ENCODE results near the gene TCF4.

The TCF4 gene

GRCh38 chr18:55275039-55275901, 312.7 kb downstream of the TCF4 start:
- no peak for DNase-seq

DNA sequence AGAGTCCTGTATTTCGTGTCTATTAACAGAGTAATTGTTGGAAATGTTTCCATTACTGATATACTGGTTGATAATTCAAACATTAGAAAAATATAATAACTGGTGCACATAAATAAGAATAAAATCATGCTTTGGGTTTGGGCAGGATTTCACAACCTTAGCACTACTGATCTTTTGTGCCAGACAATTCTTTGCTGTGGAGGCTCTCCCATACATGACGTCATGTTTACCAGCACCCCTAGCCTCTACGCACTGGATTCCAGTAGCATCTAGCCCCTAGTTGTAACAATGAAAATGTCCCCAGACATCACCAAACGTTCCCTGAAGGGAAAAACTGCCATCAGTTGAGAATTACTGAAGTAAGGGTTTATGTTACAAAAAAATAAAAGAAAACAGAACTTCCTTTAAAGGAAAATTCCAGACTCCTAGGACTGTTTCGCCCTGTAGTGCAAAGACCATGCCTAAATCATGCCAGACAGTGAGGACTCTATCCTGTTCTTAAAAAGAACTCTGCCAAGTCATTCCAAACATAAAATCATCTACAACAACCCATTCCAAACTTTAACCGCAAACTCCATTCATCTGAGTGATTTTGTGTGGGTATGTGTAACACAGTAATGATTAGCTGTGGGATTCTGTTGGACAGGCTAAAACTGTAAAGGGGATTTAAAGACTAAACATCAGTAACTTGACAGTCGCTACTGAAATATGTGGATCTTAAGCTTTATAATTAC, 315.3 kb downstream of the TCF4 start:
- no peak for DNase-seq

DNA sequence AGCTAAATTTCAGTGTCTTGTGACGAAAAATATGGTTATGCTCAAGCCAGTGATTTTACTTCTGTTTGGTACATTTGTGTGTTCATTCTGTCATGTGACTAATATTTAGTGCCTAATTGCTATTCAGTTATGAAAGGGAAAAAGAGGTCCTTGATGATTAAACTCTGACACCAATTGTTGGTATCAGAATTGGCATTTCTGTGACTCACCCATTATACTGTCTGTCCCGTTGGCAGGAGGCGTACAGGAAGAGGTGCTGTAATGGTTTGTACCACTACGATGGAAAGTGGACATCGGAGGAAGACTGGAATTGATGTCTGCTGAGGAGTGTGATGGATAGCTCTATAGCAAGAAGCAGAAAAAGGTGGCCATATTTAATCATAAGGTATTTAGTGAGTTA, 318.4 kb downstream of the TCF4 start:
- no peak for DNase-seq

GRCh38 chr18:55268628-55269275, 319.2 kb downstream of the TCF4 start:
- no peak for DNase-seq

DNA sequence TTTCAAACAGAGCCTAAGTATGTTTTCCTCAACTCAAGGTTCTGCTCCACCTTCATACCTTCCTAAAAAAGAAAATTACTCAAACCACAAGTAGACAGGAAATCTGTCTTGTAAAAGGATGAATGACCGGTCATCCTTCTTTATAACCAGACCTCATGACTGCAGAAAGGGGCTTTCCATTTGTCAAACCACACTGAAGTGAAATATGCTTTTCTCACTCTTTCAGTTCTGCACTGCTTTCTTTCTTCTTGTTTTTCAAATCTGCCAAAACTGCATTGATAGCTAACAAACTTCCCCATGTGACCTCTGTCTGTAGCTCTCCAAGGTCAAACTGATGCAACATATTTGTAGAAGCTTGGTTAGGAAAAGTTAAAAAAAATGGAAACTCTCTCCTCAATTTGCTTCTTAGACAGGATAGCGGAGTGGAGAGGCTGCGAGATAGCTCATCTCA, 319.8 kb downstream of the TCF4 start:
- DNase-seq, result no peak

DNA sequence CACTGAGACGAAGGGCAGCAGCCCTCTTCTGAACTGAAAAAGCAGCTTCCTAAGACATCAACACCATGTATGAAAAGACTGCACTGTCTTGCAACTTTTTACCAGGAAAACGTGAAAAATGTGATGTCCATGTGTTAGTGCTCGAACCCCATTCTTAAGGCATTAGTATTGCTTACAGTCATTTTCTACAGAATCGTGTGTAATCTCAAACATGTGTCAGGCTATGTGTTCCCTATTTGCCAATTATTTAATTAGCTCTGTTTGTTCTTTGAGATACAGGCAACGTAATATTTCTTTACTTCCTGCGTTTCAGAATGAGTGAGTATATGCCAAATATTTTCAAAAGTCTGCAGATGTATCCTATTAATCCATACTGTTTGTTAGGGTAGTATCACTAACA, 321.0 kb downstream of the TCF4 start:
- DNase-seq, result no peak

DNA sequence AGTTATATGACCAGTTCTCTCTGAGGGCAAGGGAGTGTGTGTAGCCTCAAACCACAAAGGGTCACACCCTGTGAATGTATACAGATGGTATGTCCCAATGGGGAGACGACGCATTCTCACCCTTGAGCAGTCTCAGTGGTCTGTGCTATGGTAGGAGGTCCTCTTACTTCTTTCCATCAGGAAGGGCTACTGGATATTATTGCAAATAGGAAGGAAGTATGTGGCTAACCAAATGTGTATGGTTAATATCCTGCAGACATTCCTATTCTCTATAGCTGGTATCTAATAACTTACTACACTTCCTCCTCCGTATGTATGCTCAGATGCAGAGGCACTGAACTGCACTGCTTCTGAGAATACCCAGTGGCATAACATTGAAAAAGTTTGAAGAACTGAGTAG, 322.0 kb downstream of the TCF4 start:
- DNase-seq, result no peak

DNA sequence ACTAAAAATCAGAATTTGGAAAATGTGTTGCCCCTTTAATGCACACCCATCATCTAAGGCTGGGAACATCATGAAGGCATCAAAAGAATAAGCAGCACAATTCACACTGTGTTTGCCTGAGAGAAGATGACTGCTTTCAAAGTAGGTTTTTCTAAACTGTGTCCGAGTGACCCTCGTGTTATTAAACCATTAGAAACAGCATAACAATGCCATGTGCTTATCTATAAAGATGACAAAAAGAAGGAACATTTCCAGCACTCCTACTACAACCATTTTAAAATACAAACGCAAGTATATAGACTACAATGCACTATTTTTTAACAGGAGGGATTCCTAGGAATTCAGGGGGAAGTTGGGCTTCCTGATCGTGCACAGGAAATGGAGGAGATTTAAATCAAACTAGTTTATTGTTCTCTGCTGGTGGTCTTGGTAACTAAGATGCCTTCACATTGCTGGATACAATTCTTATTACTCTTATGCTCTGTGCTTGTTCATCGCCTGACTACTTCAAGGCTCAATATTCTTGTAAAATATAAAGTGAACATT, 322.8 kb downstream of the TCF4 start:
- DNase-seq, result no peak

DNA sequence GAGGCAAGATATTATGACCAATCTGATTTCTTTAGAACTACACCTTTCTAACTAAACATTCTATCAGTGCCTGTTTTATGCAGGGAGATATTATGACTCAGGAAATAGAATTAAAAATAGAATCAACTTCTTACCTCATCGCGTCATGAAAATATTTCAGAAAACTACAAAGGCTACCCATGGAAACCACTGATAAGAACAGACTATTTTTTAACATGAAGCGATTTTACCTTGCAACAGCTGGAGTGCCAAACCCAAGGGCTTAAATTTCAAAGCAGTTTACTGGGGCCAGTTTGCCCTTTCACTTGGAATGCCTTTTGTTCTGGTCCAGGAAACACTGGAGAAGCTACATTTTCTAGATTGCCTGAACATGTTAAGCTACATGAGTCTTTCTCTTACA, 323.9 kb downstream of the TCF4 start:
- DNase-seq, result no peak

- DNase-seq, result no peak
Observed at GRCh38 chr18:55262021-55262560, 325.9 kb downstream of the TCF4 start.

DNA sequence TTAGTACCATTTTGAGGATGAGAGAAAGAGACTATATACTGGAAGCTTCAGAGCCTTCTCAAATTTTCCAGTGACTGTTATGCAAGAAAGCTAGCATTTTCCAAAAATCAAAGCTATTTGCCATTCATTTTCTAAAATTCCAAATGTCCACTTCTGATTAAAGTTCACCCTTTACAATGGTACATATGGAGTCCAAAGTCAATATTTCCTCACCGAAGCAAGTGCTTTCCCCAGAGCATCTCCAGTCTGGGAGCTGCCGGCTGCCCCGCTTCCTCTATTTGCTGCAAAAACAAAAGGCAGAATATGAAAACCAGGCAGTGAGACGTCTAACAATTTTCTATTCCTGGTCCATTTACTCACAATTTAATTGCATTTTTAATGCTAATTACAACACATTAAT, 326.7 kb downstream of the TCF4 start:
- no peak for DNase-seq

GRCh38 chr18:55258088-55258487, 329.9 kb downstream of the TCF4 start:
- no peak for DNase-seq

GRCh38 chr18:55256929-55257289, 331.1 kb downstream of the TCF4 start:
- no peak for DNase-seq

GRCh38 chr18:55256226-55256928, 331.6 kb downstream of the TCF4 start:
- DNase-seq, result no peak

- no peak for DNase-seq
Observed at GRCh38 chr18:55253814-55254213, 334.2 kb downstream of the TCF4 start.

DNA sequence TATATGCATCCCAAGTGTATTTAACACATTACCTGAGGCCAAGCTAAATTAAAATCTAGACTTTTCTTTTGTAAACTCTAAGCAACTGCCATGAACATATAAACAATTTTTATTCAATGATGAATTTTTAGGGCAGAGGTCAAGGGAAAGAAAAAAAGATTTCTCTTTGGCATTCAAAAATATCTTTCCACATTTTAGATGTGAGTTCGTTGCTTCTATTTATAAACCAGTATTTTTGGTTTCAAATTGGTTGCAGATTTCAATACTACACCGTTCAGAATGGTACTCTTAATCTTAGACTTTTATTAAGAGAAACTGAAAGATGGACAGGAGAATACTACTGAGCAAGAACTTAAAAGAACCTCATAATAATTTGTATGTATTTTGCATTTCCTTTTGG, 335.1 kb downstream of the TCF4 start:
- DNase-seq, result no peak

DNA sequence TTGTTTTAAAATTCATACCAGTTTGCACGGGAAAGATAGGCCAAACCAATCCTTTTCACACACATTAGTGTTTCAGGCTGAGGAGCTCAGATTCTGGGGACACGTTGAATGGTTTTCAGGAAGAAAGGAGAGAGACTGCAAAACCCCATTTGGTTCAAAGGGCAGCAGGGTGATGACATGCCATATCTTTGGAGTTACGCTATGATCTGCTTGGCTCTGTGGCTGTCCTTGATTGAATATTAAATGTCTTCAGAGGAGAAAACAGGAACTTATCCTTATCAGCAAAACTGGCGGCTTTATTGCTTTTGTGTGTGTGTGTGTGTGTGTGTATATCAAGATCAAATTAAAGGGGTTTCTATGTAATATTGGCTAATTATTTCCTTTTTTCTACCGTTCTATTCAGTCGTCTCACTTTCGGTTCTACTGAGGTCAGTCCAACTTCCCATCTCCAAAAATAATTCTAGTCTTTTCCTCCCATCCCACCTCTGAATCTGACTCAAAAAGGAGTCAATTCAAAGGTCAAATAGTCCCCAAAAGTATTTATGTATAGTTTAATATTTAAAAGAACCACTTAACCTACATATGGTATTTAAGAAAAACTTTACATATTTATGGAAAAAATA, 335.8 kb downstream of the TCF4 start:
- DNase-seq, result no peak

DNA sequence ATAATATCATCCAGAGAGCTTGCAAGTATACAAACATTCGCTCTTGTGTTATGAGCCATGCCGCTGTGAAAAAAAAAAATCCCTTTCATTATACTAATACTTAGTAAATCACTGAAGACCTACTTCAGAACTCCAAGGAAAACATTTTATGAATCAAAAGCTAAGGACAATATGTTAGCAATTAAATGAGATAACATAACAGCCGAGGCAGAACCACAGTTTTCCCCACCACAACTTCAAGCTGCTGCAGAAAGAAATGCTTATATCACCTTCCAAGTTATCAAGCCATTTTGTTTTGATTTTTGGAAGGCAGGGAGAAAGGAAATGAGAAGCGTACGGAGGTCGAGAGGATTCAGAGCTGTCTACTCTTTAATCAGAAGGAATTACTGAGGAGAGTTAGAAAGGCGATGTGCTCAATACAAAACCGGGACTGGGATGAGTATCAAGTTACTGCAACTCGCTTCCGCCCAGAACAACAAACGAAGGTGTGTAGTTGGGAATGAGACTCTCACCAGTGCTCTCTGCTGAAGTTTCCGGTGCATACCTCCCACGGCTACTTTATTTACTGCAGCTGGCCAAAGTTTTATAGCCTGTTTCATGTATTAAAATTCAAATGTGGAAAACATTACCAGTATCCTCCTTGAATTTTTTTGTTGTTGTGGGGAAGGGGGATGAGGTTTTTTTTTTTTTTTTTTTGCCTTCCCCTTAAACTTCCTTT, 336.6 kb downstream of the TCF4 start:
- DNase-seq, result no peak

DNA sequence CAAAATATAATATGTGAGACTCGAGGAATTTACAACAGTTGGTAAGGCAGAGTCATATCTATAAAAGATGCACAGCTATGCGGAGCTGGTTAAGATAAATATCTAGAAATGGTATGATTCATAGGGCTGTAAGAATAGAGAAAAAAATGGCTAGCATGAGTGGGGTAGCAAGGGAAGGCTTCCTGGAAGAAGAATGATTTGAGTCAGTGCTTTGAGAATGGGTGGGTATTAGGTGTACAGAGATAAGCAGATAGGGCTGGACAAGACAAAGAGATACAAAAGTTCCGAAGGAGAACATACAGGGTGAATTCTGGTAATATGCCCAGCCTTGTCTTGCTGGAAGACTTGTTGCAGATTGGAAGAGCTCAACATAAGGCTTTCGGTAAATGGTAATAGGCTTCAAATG, 337.2 kb downstream of the TCF4 start:
- DNase-seq, result no peak

DNA sequence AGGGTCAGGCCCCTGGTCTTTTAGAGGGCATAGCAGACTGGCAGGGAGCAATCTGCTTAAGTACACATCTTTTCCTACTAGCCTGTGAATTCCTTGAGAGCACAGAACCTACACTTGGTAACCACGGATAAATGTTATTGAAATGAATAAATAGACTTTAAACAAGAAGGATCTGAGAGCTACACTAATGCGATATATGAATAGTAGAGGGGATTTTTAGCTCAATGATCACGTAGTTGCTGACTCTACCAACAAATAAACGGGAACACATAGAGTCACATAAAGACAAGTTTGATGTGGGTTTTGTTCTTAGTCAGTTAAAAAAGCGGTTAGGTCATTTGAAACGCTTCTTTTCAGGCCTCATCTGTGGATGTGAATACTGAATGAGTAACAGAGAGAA, 338.4 kb downstream of the TCF4 start:
- DNase-seq, result no peak

DNA sequence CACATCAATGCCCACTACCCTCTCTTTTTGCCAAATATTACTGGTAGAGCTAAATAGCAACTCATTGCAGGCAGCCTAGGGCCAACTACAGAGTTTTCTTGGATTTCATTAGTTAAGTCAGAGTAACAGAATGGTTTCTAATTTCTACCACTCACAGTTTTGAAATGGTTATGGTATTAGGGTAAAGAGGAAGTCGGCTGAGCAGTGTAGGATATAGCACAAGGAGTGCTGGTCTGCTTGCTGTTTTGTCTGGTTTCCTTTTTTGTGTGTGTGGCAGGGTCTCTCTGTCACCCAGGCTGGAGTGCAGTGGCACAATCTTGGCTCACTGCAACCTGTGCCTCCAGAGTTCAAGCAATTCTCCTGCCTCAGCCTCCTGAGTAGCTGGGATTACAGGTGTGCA, 339.5 kb downstream of the TCF4 start:
- DNase-seq, result no peak

GRCh38 chr18:55247032-55247431, 341.0 kb downstream of the TCF4 start:
- no peak for DNase-seq

Measured in stimulated activated CD4-positive, alpha-beta T cell treated with anti-CD3 and anti-CD28 coated beads, Interleukin-1b, Interleukin-23, amount 100 ng/mL, for 48 hours (primary cell).